HCT116 (cell line): ENCODE measurements around the gene ZBED1. TPM values are rescaled to one million over a fixed set of nuclear protein-coding genes. Genes with fewer than 3 reads are reported as not detected.
A peak's percentile ranks its signal among the peaks of the same experiment; 100 is the strongest.

Experiments used
- ATAC-seq: fragments of 200-7000 bp; cut with Tn5 transposase; 2 replicates; pipeline ENCODE4 v1.9.1; 2020; ENCODE audit warnings: mild to moderate bottlenecking, moderate library complexity
- BruUV-seq: library from RNA; stranded (reverse); fragments of 400-500 nt; replicated peaks from 2 replicates; lab custom pipeline; 2021; lab: Mats Ljungman, UMichigan
- CTCF ChIA-PET: fragments of 300-600 bp; sonication (Branson Sonifier 250); formaldehyde crosslinking; loops from one replicate; lab custom pipeline; 2021; ENCODE audit warnings: antibody characterized with exemption; lab: Charles Lee
- POLR2A ChIA-PET: fragments of 300-600, 350-600 bp; sonication (Branson Sonifier 250); formaldehyde crosslinking; loops from one replicate; lab custom pipeline; 2021; ENCODE audit warnings: antibody characterized with exemption; lab: Charles Lee
- RAD21 ChIA-PET, 2 experiments: fragments of 300-600 bp; sonication (Branson Sonifier 250); formaldehyde crosslinking; loops; one replicate each; lab custom pipeline; 2023; ENCODE audit warnings: low total read pairs in 2 of 2; ENCODE audit not compliant: uncharacterized antibody in 2 of 2, unreplicated experiment in 2 of 2, low non-redundant PET in 1 of 2; lab: Charles Lee
- DNase-seq: peaks from one replicate; pipeline ENCODE4 v3.0.0-alpha.2; 2010; ENCODE audit warnings: low read depth, low spot score
- H2AFZ ChIP-seq: fragments of 200-600 bp; shearing (Covaris generic), sonication (generic); 2 replicates; pipeline ENCODE4 v1.6.1; 2017; ENCODE audit warnings: low read depth, mixed run types, mixed read lengths, antibody characterized with exemption, low read length; ENCODE audit not compliant: poor library complexity, severe bottlenecking
- H3K27ac ChIP-seq: 2 replicates; pipeline ENCODE4 v1.5.1; 2012; ENCODE audit warnings: low read depth, low read length
- H3K27me3 ChIP-seq: fragments of 200-600 bp; sonication (generic); 2 replicates; pipeline ENCODE4 v1.6.1; 2016; ENCODE audit warnings: mixed run types, low read length, mixed read lengths; ENCODE audit not compliant: insufficient read depth
- H3K36me3 ChIP-seq, 2 experiments: fragments of 200-500 bp in 1 of 2; fragments of 200-600 bp in 1 of 2; sonication (Bioruptor generic) in 1 of 2; sonication (generic) in 1 of 2; 2 replicates each; pipeline versions ENCODE4 v1.5.1 to v1.6.1; 2014 to 2016; ENCODE audit warnings: low read length in 2 of 2, inconsistent platforms in 1 of 2, mixed read lengths in 1 of 2, mixed run types in 1 of 2; ENCODE audit not compliant: insufficient read depth in 2 of 2, control insufficient read depth in 1 of 2
- H3K4me1 ChIP-seq, 2 experiments: fragments of 200-600 bp in 1 of 2; sonication (generic) in 1 of 2; 2 replicates each; pipeline versions ENCODE4 v1.5.1 to v1.6.1; 2012 to 2017; ENCODE audit warnings: low read length in 2 of 2, inconsistent platforms in 1 of 2, mild to moderate bottlenecking in 1 of 2, mixed read lengths in 1 of 2, mixed run types in 1 of 2, moderate library complexity in 1 of 2; ENCODE audit not compliant: insufficient read depth in 2 of 2, control insufficient read depth in 1 of 2
- H3K4me2 ChIP-seq: fragments of 200-600 bp; sonication (generic); 2 replicates; pipeline ENCODE4 v1.6.1; 2017; ENCODE audit warnings: mixed run types, low read length, mixed read lengths
- H3K4me3 ChIP-seq, 2 experiments: fragments of 200-600 bp in 1 of 2; sonication (generic) in 1 of 2; replicated peaks in 1 of 2; 2 replicates each; pipeline ENCODE4 v1.5.1; 2011 to 2016; ENCODE audit warnings: low read length in 2 of 2, control low read depth in 1 of 2, low read depth in 1 of 2, mild to moderate bottlenecking in 1 of 2, mixed read lengths in 1 of 2, mixed run types in 1 of 2
- H3K79me2 ChIP-seq: fragments of 200-600 bp; sonication (generic); 2 replicates; pipeline ENCODE4 v1.6.1; 2017; ENCODE audit warnings: mild to moderate bottlenecking, mixed run types, low read length, moderate library complexity, mixed read lengths; ENCODE audit not compliant: insufficient read depth
- H3K9ac ChIP-seq: fragments of 200-600 bp; sonication (generic); 2 replicates; pipeline ENCODE4 v1.6.1; 2016; ENCODE audit warnings: low read length, mixed read lengths
- H3K9me2 ChIP-seq: fragments of 200-600 bp; sonication (generic), shearing (Covaris generic); 2 replicates; pipeline ENCODE4 v1.6.1; 2017; ENCODE audit warnings: mixed run types, mild to moderate bottlenecking, moderate library complexity; ENCODE audit not compliant: insufficient read depth
- H3K9me3 ChIP-seq, 2 experiments: fragments of 200-500 bp in 1 of 2; fragments of 200-600 bp in 1 of 2; sonication (Bioruptor generic) in 1 of 2; sonication (generic) in 1 of 2; 2 replicates each; pipeline ENCODE4 v1.6.1; 2014 to 2017; ENCODE audit warnings: low read length in 2 of 2, mixed read lengths in 2 of 2, inconsistent platforms in 1 of 2, low read depth in 1 of 2, mild to moderate bottlenecking in 1 of 2, mixed run types in 1 of 2, moderate library complexity in 1 of 2; ENCODE audit not compliant: control insufficient read depth in 1 of 2, insufficient read depth in 1 of 2
- H4K20me1 ChIP-seq: fragments of 200-600 bp; sonication (generic), shearing (Covaris generic); 2 replicates; pipeline ENCODE4 v1.6.1; 2017; ENCODE audit warnings: mixed run types, mild to moderate bottlenecking, moderate library complexity; ENCODE audit not compliant: insufficient read depth
- POLR2AphosphoS5 ChIP-seq: IDR thresholded peaks from 2 replicates; pipeline ENCODE4 v1.6.1; 2011; ENCODE audit warnings: mild to moderate bottlenecking, low read depth, low read length, moderate library complexity
- RAD21 ChIP-seq: IDR thresholded peaks from 2 replicates; pipeline ENCODE4 v1.6.1; 2012; ENCODE audit warnings: low read depth, mild to moderate bottlenecking
- ZFX ChIP-seq: fragments of 450-650 bp; IDR thresholded peaks from 2 replicates; pipeline ENCODE4 v1.6.1; 2017
- ZNF274 ChIP-seq: fragments of 200-500 bp; sonication (Bioruptor generic); IDR thresholded peaks from 2 replicates; pipeline ENCODE4 v1.6.1; 2014; ENCODE audit warnings: mild to moderate bottlenecking, low read depth, low read length, inconsistent platforms
- intact Hi-C: fragments of 100-400 bp; cut with micrococcal nuclease; formaldehyde crosslinking; loops from 2 replicates; pipeline ENCODE4 v1.10.0; 2022
- total RNA-seq: library from RNA; stranded (reverse); gene quantifications from one replicate; pipeline ENCODE4 v1.2.1, GENCODE V29; 2021; ENCODE audit not compliant: unreplicated experiment
- TF ChIP-seq, protein P1 (sequence below): IDR thresholded peaks from 2 replicates; pipeline ENCODE4 v1.6.1; 2012
- TF ChIP-seq, protein P2 (sequence below), 3 experiments: fragments of 200-600 bp in 1 of 3; sonication (generic) in 1 of 3; IDR thresholded peaks in 2 of 3; conservative IDR thresholded peaks in 1 of 3; 2 replicates each; pipeline ENCODE4 v1.5.1; 2012 to 2017; ENCODE audit warnings: low read depth in 2 of 3, low read length in 2 of 3, antibody characterized with exemption in 1 of 3, borderline replicate concordance in 1 of 3, control low read depth in 1 of 3, mild to moderate bottlenecking in 1 of 3, mixed read lengths in 1 of 3, mixed run types in 1 of 3, moderate library complexity in 1 of 3; ENCODE audit not compliant: insufficient read depth in 1 of 3

ZBED1 gene
- total RNA-seq, 1 experiment from 2014 or later, result 21.0 TPM

DNA sequence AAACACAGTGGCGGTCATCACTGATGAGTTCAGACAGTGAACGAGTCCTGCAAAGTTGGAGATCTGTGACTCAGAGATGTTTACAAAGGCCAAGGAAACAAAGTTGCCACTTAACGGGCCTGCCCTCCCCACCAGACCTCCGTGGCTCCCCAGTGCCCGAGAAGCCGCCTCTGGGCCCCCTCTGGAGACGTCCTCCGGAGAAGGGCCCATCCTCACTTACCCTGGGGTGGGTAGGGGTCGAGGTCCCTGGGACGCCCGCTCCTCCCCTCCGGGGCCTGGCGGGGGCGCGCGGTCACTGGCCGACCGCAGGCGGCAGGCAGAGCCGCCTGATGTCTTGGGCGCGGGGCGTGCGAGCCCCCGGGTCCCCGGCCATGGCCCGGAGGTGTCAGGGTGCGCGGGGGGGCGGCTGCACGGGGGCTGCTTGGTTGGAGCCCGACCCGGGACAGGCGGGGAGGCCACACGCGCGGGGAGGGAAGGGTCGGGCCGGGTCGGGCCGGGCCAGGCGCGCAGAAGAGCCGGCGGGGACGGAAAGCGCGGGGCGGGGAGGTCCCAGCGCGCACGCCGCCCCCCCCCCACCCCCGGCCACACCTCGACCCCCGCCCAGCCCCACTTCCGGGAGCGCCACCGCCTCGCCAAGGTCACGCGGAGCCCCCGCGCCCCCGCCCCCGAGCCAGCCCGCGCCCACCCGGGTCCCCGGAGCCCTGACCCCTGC is 529 bp downstream of the ZBED1 start:
- H3K79me2 ChIP-seq, result peaks cover 49% of the 10 kb centered on the region
- peak overlapping the region; percentile 75 for H3K4me2 ChIP-seq
- peak overlapping the region; percentile 72; the same call in 1 of the 2 replicates for H3K27ac ChIP-seq
- no peaks in the 10 kb centered on the region for H3K9me3 ChIP-seq
- TF ChIP-seq ZFX, result peak; percentile 48
- peak; percentile 23; the same call in 1 of the 2 replicates for TF ChIP-seq RAD21
- TF ChIP-seq, protein P1, sequence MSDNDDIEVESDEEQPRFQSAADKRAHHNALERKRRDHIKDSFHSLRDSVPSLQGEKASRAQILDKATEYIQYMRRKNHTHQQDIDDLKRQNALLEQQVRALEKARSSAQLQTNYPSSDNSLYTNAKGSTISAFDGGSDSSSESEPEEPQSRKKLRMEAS, result no peak
- peak; percentile 18; the same call in 1 of the 2 replicates for TF ChIP-seq POLR2AphosphoS5
- no peak for TF ChIP-seq ZNF274
- TF ChIP-seq, protein P2, sequence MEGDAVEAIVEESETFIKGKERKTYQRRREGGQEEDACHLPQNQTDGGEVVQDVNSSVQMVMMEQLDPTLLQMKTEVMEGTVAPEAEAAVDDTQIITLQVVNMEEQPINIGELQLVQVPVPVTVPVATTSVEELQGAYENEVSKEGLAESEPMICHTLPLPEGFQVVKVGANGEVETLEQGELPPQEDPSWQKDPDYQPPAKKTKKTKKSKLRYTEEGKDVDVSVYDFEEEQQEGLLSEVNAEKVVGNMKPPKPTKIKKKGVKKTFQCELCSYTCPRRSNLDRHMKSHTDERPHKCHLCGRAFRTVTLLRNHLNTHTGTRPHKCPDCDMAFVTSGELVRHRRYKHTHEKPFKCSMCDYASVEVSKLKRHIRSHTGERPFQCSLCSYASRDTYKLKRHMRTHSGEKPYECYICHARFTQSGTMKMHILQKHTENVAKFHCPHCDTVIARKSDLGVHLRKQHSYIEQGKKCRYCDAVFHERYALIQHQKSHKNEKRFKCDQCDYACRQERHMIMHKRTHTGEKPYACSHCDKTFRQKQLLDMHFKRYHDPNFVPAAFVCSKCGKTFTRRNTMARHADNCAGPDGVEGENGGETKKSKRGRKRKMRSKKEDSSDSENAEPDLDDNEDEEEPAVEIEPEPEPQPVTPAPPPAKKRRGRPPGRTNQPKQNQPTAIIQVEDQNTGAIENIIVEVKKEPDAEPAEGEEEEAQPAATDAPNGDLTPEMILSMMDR (IDR thresholded peaks at IDR 0.05 in 2 of 3, conservative IDR thresholded peaks at IDR 0.05 in 1 of 3; ENCODE audit: borderline replicate concordance in 1 of 3, insufficient read depth in 1 of 3, low read depth in 2 of 3, low read length in 2 of 3), result peak in 1 of 3 experiments; percentile 9; a peak in 1 of 6 replicates
- TF ChIP-seq, all 23 proteins: peak for 4
- ATAC-seq (peak; percentile 69), DNase-seq (no peak)
- Histone ChIP-seq H2AFZ (no peak overlapping the region), H3K4me1 (peaks cover 3 to 6% of the 10 kb centered on the region in 2 experiments; a peak in 2 of 4 replicates), H3K9me2 (no peaks in the 10 kb centered on the region), H3K9ac (peak overlapping the region; percentile 76), H3K36me3 (no peaks in the 10 kb centered on the region; a peak in 1 of 4 replicates), H3K4me3 (peak overlapping the region; percentile 61 to 72), H3K27me3 (no peaks in the 10 kb centered on the region), H4K20me1 (no peaks in the 10 kb centered on the region)
- intact Hi-C loops, result no loop called here
- no TSS peak for BruUV-seq
- ChIA-PET CTCF (no interaction called here), RAD21 (no interaction called here), POLR2A (no interaction called here)
